Activated naive CD4-positive, alpha-beta T cell treated with anti-CD3 and anti-CD28 coated beads, Interleukin-2, amount 10 ng/mL, durations not matched to agents 7 days and 5 days (primary cell): Measurements from ENCODE around the gene ASCC1.

ENCODE experiments used
- CTCF ChIA-PET: fragments of 350-600 bp; sonication (Branson Sonifier 250); formaldehyde crosslinking; loops from one replicate; lab custom pipeline; 2021; ENCODE audit warnings: antibody characterized with exemption; lab: Charles Lee
- DNase-seq: peaks from one replicate; pipeline ENCODE4 v3.0.0-alpha.2; 2020
- H3K27ac Mint-ChIP-seq: one replicate; pipeline ENCODE4 v1.8.0; 2021; ENCODE audit warnings: mild to moderate bottlenecking, moderate library complexity, mixed read lengths
- H3K27me3 Mint-ChIP-seq: one replicate; pipeline ENCODE4 v1.8.0; 2021; ENCODE audit warnings: mild to moderate bottlenecking, mixed read lengths
- H3K36me3 Mint-ChIP-seq: one replicate; pipeline ENCODE4 v1.8.0; 2021; ENCODE audit warnings: mixed read lengths
- H3K4me1 Mint-ChIP-seq: one replicate; pipeline ENCODE4 v1.8.0; 2021; ENCODE audit warnings: mixed read lengths
- H3K4me3 Mint-ChIP-seq: one replicate; pipeline ENCODE4 v1.8.0; 2021; ENCODE audit warnings: mild to moderate bottlenecking, moderate library complexity, mixed read lengths
- H3K9me3 Mint-ChIP-seq: one replicate; pipeline ENCODE4 v1.8.0; 2021; ENCODE audit warnings: mixed read lengths

ASCC1 gene

DNA sequence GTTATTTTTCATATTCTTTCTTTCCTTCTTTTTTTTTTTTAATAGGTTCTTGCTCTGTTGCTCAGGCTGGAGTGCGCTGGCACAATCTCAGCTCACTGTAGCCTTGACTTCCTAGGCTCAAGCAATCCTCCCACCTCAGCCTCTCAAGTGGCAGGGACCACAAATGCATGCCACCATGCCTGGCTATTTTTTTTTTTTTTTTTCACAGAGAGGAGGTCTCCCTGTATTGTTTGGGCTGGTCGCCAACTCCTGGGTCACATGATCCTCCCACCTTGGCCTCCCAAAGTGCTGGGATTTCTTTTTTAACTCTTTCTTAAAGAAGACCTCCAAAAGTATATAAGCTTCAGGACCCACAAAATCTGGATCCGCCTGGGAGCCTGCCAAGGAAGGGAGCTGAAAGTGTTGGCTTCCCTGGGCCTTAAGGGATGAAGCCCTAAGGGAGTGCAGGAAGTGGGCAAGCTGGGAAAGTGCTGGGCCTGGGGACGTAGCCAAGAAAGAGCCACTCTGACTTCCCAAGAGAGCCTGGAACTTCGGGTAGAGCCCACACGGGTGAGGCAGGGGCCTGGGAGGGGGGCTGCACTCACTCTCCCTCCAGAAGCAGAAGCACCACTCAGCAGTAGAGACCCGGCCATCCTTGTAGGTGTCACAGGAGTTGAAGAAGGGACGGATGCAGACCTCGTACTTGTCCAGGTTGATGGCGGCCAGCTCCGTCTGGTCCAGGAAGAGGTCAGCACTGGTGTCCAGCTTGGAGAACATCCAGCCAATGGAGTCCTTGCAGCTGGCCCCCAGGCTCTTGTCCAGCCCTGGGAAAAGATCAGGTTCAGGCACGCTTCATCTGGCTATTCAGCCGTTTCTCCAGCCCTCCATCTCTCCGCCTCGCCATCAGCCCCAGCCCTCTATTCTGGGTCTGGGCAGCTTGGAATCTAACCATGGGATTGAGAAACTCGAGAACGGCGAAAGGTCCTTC lies 149.5 kb downstream of the ASCC1 start:
- no peak for DNase-seq
- CTCF ChIA-PET, result interaction anchor here (0.5 to 1.7 kb wide), 3 partner anchors 18 to 1849 kb away, joined by 3 to 6 read pairs (median 4); no protein-coding TSS in a partner anchor
- peaks cover 71% of the 10 kb centered on the region for H3K36me3 Mint-ChIP-seq
- peaks cover 10% of the 10 kb centered on the region for H3K4me1 Mint-ChIP-seq
- H3K27ac Mint-ChIP-seq, result no peak overlapping the region
- H3K27me3 Mint-ChIP-seq, result no peaks in the 10 kb centered on the region
- H3K4me3 Mint-ChIP-seq, result no peak overlapping the region
- no peaks in the 10 kb centered on the region for H3K9me3 Mint-ChIP-seq

DNA sequence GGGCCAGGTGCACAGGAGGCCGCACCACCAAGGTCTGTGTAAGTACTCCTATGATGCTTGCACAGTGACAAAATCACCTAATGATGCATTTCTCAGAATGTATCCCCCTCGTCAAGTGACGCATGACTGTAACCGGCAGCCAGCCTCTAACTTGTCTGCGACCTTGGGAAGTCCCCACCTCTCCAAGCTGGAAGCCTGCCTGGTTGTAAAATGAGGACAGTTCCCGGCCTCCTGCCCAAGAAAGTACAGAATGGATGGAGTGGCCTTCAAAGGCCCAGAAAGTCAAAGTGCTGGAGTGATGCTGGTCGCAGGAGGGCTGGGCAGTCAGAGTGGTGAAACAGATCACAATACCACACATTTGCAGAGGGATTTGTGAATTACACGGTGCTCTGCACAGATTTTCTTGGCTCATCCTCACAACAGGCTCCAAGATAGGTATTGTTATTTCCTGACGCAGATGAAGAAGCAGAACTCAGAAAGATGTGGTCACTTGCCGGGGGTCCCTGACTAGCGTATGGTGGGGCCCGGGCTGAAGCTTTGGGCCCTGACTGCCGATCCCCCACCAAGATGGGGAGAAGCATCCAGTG lies 150.5 kb downstream of the ASCC1 start:
- Mint-ChIP-seq H3K4me1 (peaks cover 3% of the 10 kb centered on the region), H3K27ac (no peak overlapping the region)

DNA sequence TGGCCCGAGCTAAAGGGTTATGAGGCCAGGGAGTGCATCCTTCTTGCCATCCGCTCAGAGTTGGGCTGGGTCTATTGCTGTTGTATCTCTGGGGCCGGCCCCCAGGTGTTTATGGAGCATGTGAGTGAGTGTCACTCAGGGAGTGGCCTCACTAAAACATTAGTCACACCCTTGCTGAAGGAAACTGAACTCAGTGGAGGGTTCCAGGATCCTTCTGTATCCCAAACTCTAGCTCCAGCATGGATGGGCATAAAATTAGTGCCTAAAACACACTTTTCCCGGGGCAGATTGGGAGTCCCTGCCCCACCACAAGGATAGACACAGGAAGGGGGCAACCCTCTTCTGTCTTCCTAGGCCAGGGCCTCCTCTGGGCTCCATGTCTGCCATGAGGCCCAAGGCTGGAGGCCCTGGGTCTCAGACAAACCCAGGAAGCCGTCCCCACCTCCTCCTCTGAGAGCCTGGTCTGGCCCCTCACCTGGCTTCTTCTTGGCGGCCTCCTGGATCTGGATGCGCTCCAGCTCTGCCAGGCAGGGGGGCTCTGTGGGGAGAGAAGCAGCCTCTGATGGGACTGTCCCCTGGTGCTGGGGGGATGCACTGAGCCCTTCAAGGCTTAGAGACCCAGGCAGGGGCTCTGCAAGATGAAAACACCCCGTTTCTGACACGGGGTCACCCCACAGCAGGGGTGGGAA lies 152.2 kb downstream of the ASCC1 start:
- Mint-ChIP-seq H3K4me1 (no peaks in the 10 kb centered on the region), H3K9me3 (no peaks in the 10 kb centered on the region), H3K27ac (no peak overlapping the region), H3K36me3 (peaks cover 72% of the 10 kb centered on the region), H3K4me3 (no peak overlapping the region), H3K27me3 (no peaks in the 10 kb centered on the region)
- CTCF ChIA-PET, result interaction anchor here (1.3 kb wide), 1 partner anchor 15 kb away, joined by 3 read pairs; no protein-coding TSS in a partner anchor
- DNase-seq, result no peak

More for the DNA sequence above, 150.5 kb downstream of the ASCC1 start:
- no peak for DNase-seq
- Mint-ChIP-seq H3K36me3 (peaks cover 73% of the 10 kb centered on the region), H3K4me3 (no peak overlapping the region), H3K9me3 (no peaks in the 10 kb centered on the region), H3K27me3 (no peaks in the 10 kb centered on the region)
- CTCF ChIA-PET, result no interaction called here

GRCh38 chr10:72062832-72063702 lies 153.0 kb downstream of the ASCC1 start:
- no peaks in the 10 kb centered on the region for H3K27me3 Mint-ChIP-seq
- H3K4me1 Mint-ChIP-seq, result no peaks in the 10 kb centered on the region
- H3K36me3 Mint-ChIP-seq, result peaks cover 66% of the 10 kb centered on the region
- H3K9me3 Mint-ChIP-seq, result no peaks in the 10 kb centered on the region
- no peak overlapping the region for H3K4me3 Mint-ChIP-seq
- CTCF ChIA-PET, result interaction anchor here (1.3 to 2.3 kb wide), 3 partner anchors 14 to 170 kb away, joined by 3 to 9 read pairs (median 4); no protein-coding TSS in a partner anchor
- no peak overlapping the region for H3K27ac Mint-ChIP-seq
- DNase-seq, result no peak

GRCh38 chr10:72062382-72062781 lies 153.7 kb downstream of the ASCC1 start:
- no peaks in the 10 kb centered on the region for H3K9me3 Mint-ChIP-seq
- no peak overlapping the region for H3K4me3 Mint-ChIP-seq
- H3K27ac Mint-ChIP-seq, result no peak overlapping the region
- CTCF ChIA-PET, result interaction anchor here (0.9 to 2.3 kb wide), 4 partner anchors 13 to 170 kb away, joined by 3 to 9 read pairs (median 4); no protein-coding TSS in a partner anchor
- DNase-seq, result no peak
- no peaks in the 10 kb centered on the region for H3K4me1 Mint-ChIP-seq
- peaks cover 1% of the 10 kb centered on the region for H3K27me3 Mint-ChIP-seq
- peaks cover 62% of the 10 kb centered on the region for H3K36me3 Mint-ChIP-seq

DNA sequence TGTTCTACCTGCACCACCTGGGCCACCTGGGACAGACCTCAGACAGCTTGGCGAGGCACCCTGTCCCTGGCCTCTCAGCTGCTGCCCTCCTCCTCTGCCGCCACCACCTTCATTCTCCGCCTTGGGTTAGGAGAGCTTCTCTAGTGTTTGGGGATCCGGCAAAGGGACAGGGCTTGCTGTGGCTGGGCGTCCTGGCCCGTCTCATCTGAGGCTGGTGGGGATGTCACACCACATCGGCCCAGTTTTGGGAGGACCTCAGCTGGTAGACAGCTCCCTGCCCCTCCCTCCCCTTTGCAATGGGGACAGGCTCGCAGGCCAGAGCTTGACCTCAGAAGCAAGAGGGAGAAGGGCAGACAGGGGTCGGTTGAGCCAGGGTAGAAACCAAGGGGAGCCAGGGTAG lies 154.1 kb downstream of the ASCC1 start:
- no peak for DNase-seq
- H3K4me1 Mint-ChIP-seq, result no peaks in the 10 kb centered on the region
- H3K36me3 Mint-ChIP-seq, result peaks cover 58% of the 10 kb centered on the region
- CTCF ChIA-PET, result interaction anchor here (0.6 to 2.3 kb wide), 6 partner anchors 13 to 275 kb away, joined by 3 to 9 read pairs (median 3); no protein-coding TSS in a partner anchor
- H3K9me3 Mint-ChIP-seq, result no peaks in the 10 kb centered on the region
- H3K27ac Mint-ChIP-seq, result peak overlapping the region; percentile 75
- peaks cover 5% of the 10 kb centered on the region for H3K27me3 Mint-ChIP-seq
- no peak overlapping the region for H3K4me3 Mint-ChIP-seq

GRCh38 chr10:72061491-72061890 lies 154.6 kb downstream of the ASCC1 start:
- H3K27ac Mint-ChIP-seq, result peak overlapping the region; percentile 75
- H3K4me3 Mint-ChIP-seq, result no peak overlapping the region
- DNase-seq, result no peak
- CTCF ChIA-PET, result interaction anchor here (0.6 to 2.3 kb wide), 6 partner anchors 12 to 276 kb away, joined by 3 to 9 read pairs (median 3); no protein-coding TSS in a partner anchor
- H3K9me3 Mint-ChIP-seq, result no peaks in the 10 kb centered on the region
- peaks cover 55% of the 10 kb centered on the region for H3K36me3 Mint-ChIP-seq
- H3K4me1 Mint-ChIP-seq, result no peaks in the 10 kb centered on the region
- peaks cover 5% of the 10 kb centered on the region for H3K27me3 Mint-ChIP-seq

DNA sequence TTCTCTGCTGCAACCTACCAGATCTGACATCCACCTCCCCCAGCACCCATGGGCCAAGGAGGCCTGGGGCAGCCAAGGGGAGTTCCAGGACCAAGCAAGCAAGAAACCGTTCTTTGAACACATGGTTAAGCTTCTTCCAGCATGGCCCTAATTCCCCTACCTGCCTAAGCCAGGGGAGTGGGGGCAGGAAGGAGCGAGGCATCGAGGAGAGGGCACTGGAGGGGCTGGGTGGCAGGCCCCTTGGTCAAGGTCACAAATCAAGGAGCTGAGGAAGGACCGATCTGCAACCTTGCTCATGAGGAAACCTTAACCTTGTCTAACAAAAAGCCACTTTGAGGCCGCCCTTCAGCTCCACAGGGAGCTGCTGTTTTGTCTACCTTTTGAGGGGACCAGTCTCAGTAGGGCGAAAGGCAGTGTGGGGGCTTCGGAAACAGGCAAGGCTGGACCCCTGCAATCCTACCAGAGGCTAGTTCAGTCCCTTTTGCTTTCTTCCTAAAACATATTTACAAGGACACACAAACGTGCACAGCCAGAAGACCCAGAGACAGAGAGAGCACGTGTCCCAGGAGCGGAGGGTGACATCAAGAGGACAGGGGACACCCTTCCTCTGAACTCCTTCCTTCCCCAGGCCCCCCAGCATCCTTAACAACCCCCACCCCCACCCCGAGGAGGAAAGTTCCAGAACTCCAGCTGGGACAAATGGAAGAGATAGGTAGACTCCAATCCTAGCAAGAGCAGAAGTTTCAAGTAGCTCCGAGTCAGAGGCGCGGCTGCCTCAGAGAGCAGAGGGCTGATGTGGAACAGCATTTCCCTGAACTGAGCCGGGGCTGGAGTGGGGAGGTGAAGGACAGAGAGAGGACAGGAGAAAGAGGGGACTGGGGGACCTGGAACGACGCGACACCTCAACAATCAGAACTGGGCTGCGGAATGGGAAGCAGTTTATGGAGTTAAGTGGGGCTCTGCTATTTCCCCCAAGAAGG lies 155.9 kb downstream of the ASCC1 start:
- Mint-ChIP-seq H3K27ac (peak overlapping the region; percentile 70), H3K36me3 (peaks cover 47% of the 10 kb centered on the region), H3K4me1 (no peaks in the 10 kb centered on the region), H3K9me3 (no peaks in the 10 kb centered on the region), H3K27me3 (peaks cover 13% of the 10 kb centered on the region), H3K4me3 (no peak overlapping the region)
- no peak for DNase-seq
- CTCF ChIA-PET, result interaction anchor here (0.7 to 1.1 kb wide), 2 partner anchors 11 to 12 kb away, joined by 3 read pairs; no protein-coding TSS in a partner anchor

DNA sequence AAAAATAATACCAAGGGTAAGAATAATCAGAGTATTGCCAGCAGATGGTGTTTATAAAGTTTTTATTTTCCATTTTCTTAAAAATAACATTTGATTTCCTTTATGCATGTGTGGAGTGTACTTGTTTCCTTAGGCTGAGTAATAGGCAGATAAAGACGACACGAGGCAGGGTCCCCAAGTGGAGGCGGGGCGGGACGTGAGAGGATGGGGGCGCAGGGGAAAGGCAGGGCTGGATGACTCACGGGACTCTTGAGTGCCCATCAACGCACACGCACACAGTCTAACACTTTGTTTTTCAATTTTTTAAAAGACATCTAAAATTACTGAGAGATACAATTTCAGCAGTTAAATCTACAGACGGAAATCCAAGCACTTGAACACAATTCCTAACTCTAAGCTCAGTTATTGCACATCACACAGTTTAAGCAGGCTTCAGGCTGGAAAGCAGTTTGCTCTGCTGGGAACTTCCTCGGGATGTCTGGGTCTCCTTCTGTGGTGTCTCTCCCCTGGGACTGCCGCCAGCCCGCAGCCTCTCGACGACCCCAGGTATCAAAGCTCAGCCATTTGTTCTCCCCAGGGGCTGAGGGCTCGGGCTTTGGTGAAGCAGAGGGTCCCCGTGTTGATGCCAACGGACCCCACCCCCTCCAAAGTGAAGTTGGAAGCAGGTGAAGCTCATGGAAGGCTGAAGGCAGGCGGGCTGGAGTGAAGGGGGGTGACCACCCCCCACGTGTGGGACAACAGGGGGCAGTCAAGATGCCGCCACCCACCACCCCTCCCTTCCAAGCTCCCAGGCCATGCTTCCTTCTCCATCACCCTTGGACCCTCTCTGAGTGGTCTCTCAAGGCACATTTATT lies 156.9 kb downstream of the ASCC1 start:
- Mint-ChIP-seq H3K27ac (peak overlapping the region; percentile 78), H3K4me3 (no peak overlapping the region), H3K27me3 (peaks cover 16% of the 10 kb centered on the region), H3K4me1 (peaks cover 4% of the 10 kb centered on the region), H3K36me3 (peaks cover 44% of the 10 kb centered on the region), H3K9me3 (no peaks in the 10 kb centered on the region)
- CTCF ChIA-PET, result interaction anchor here (0.7 to 2.1 kb wide), 3 partner anchors 11 to 12 kb away, joined by 3 to 9 read pairs (median 3); no protein-coding TSS in a partner anchor
- no peak for DNase-seq

GRCh38 chr10:72058347-72058898 lies 157.7 kb downstream of the ASCC1 start:
- no peak for DNase-seq
- peaks cover 38% of the 10 kb centered on the region for H3K36me3 Mint-ChIP-seq
- no peak overlapping the region for H3K4me3 Mint-ChIP-seq
- H3K27ac Mint-ChIP-seq, result peak overlapping the region; percentile 69
- no peaks in the 10 kb centered on the region for H3K9me3 Mint-ChIP-seq
- H3K4me1 Mint-ChIP-seq, result peaks cover 4% of the 10 kb centered on the region
- CTCF ChIA-PET, result interaction anchor here (2.1 kb wide), 1 partner anchor 10 kb away, joined by 9 read pairs; no protein-coding TSS in a partner anchor
- peaks cover 21% of the 10 kb centered on the region for H3K27me3 Mint-ChIP-seq
